MM.1S (cell line): ENCODE data around the gene MUC22.
"Not testable (repeated sequence)": the region's sequence is repeated elsewhere in the genome, so short reads cannot be mapped to it uniquely, and the experiment has no call there.

Experiments used
- DNase-seq: peaks from one replicate; pipeline ENCODE4 v3.0.0-alpha.2; 2015
- H2AFZ ChIP-seq: fragments of 300-600 bp; sonication (generic); 2 replicates; pipeline ENCODE4 v1.6.0; 2016; ENCODE audit warnings: antibody characterized with exemption, low read length
- H3F3A ChIP-seq: fragments of 300-600 bp; sonication (generic); 2 replicates; pipeline ENCODE4 v1.6.1; 2016; ENCODE audit warnings: mild to moderate bottlenecking, antibody characterized with exemption, low read length, moderate library complexity, mixed read lengths; ENCODE audit not compliant: insufficient read depth
- H3K27ac ChIP-seq: fragments of 300-600 bp; sonication (generic); 2 replicates; pipeline ENCODE4 v1.5.1; 2016; ENCODE audit warnings: mild to moderate bottlenecking, low read length
- H3K27me3 ChIP-seq: fragments of 300-600 bp; sonication (generic); replicated peaks from 2 replicates; pipeline ENCODE4 v1.6.0; 2016; ENCODE audit warnings: low read length; ENCODE audit not compliant: insufficient read depth
- H3K36me3 ChIP-seq: fragments of 300-600 bp; sonication (generic); replicated peaks from 2 replicates; pipeline ENCODE4 v1.6.1; 2016; ENCODE audit warnings: mild to moderate bottlenecking, low read length, mixed read lengths; ENCODE audit not compliant: insufficient read depth
- H3K4me1 ChIP-seq: fragments of 300-600 bp; sonication (generic); 2 replicates; pipeline ENCODE4 v1.6.1; 2016; ENCODE audit warnings: low read length, mixed read lengths
- H3K4me2 ChIP-seq: fragments of 300-600 bp; sonication (generic); 2 replicates; pipeline ENCODE4 v1.6.0; 2016; ENCODE audit warnings: low read depth, low read length
- H3K4me3 ChIP-seq: fragments of 300-600 bp; sonication (generic); 2 replicates; pipeline ENCODE4 v1.5.1; 2016; ENCODE audit warnings: low read length, mixed read lengths
- H3K79me2 ChIP-seq: fragments of 300-600 bp; sonication (generic); 2 replicates; pipeline ENCODE4 v1.6.1; 2016; ENCODE audit warnings: mixed run types, low read length, mixed read lengths
- H3K9ac ChIP-seq: fragments of 300-600 bp; sonication (generic); 2 replicates; pipeline ENCODE4 v1.6.1; 2016; ENCODE audit warnings: low read length, mixed read lengths
- H3K9me2 ChIP-seq: fragments of 300-600 bp; sonication (generic); replicated peaks from 2 replicates; pipeline ENCODE4 v1.6.1; 2016; ENCODE audit warnings: mild to moderate bottlenecking, low read length, mixed read lengths; ENCODE audit not compliant: insufficient read depth
- H3K9me3 ChIP-seq: fragments of 300-600 bp; sonication (generic); replicated peaks from 2 replicates; pipeline ENCODE4 v1.6.1; 2016; ENCODE audit warnings: mild to moderate bottlenecking, low read length, mixed read lengths; ENCODE audit not compliant: insufficient read depth
- H4K20me1 ChIP-seq: fragments of 300-600 bp; sonication (generic); 2 replicates; pipeline ENCODE4 v1.6.1; 2016; ENCODE audit warnings: mild to moderate bottlenecking, low read length, moderate library complexity, mixed read lengths; ENCODE audit not compliant: insufficient read depth
- CTCF ChIP-seq: fragments of 300-600 bp; sonication (generic); IDR thresholded peaks from 2 replicates; pipeline ENCODE4 v1.5.1; 2016; ENCODE audit warnings: antibody characterized with exemption, low read length, mixed read lengths
- EZH2 ChIP-seq: fragments of 300-600 bp; sonication (generic); optimal IDR thresholded peaks from 2 replicates; pipeline ENCODE3; 2017; ENCODE audit warnings: low read depth, mild to moderate bottlenecking, antibody characterized with exemption, low read length, mixed read lengths
- EZH2phosphoT487 ChIP-seq: fragments of 300-600 bp; sonication (generic); IDR thresholded peaks from 2 replicates; pipeline ENCODE4 v1.6.1; 2018; ENCODE audit warnings: antibody characterized with exemption, low read length

The MUC22 gene

GRCh38 chr6:30966154-30966553 lies 44.1 kb upstream of the MUC22 start:
- no peak for DNase-seq
- Histone ChIP-seq H3K4me2 (no peak overlapping the region), H2AFZ (no peak overlapping the region), H3K4me3 (no peak overlapping the region), H3K9me2 (no peaks in the 10 kb centered on the region), H3K79me2 (no peaks in the 10 kb centered on the region), H3K9ac (no peak overlapping the region), H3F3A (no peaks in the 10 kb centered on the region), H3K36me3 (no peaks in the 10 kb centered on the region), H4K20me1 (no peaks in the 10 kb centered on the region), H3K4me1 (peaks cover 8% of the 10 kb centered on the region; the same call in 1 of the 2 replicates), H3K27me3 (no peaks in the 10 kb centered on the region), H3K9me3 (no peaks in the 10 kb centered on the region), H3K27ac (no peak overlapping the region)
- no peak for TF ChIP-seq EZH2
- TF ChIP-seq EZH2phosphoT487 = no peak
- TF ChIP-seq CTCF = no peak

- H4K20me1 ChIP-seq, H3K27ac ChIP-seq, H3K27me3 ChIP-seq, H3K9me3 ChIP-seq, H3K9me2 ChIP-seq, H3K36me3 ChIP-seq, H3K9ac ChIP-seq, H3K79me2 ChIP-seq, H3K4me1 ChIP-seq, H3K4me3 ChIP-seq, H3K4me2 ChIP-seq, H2AFZ ChIP-seq, DNase-seq, H3F3A ChIP-seq: not testable (repeated sequence)
Observed at GRCh38 chr6:30969171-30969570, 41.1 kb upstream of the MUC22 start.

GRCh38 chr6:30970946-30971345 lies 39.3 kb upstream of the MUC22 start:
- Histone ChIP-seq H3K36me3 (no peaks in the 10 kb centered on the region), H4K20me1 (no peaks in the 10 kb centered on the region), H3K27me3 (no peaks in the 10 kb centered on the region), H2AFZ (no peak overlapping the region), H3K9ac (no peak overlapping the region), H3K79me2 (no peaks in the 10 kb centered on the region), H3K4me2 (no peak overlapping the region), H3K4me1 (no peaks in the 10 kb centered on the region), H3K4me3 (no peak overlapping the region), H3K9me2 (no peaks in the 10 kb centered on the region), H3K9me3 (no peaks in the 10 kb centered on the region), H3K27ac (no peak overlapping the region), H3F3A (no peaks in the 10 kb centered on the region)
- TF ChIP-seq EZH2 (no peak), EZH2phosphoT487 (no peak), CTCF (no peak)
- DNase-seq = no peak

GRCh38 chr6:30972816-30973215 lies 37.5 kb upstream of the MUC22 start:
- no peaks in the 10 kb centered on the region for H3K9me2 ChIP-seq
- H3K4me3 ChIP-seq = no peak overlapping the region
- no peaks in the 10 kb centered on the region for H3K79me2 ChIP-seq
- no peak overlapping the region for H2AFZ ChIP-seq
- no peaks in the 10 kb centered on the region for H3F3A ChIP-seq
- no peak overlapping the region for H3K4me2 ChIP-seq
- H3K27ac ChIP-seq = no peak overlapping the region
- no peaks in the 10 kb centered on the region for H3K36me3 ChIP-seq
- peaks cover under 1% of the 10 kb centered on the region; the same call in 1 of the 2 replicates for H3K27me3 ChIP-seq
- DNase-seq = no peak
- H3K9me3 ChIP-seq = no peaks in the 10 kb centered on the region
- H3K9ac ChIP-seq = no peak overlapping the region
- TF ChIP-seq CTCF = no peak
- TF ChIP-seq EZH2 = no peak
- no peak for TF ChIP-seq EZH2phosphoT487
- H4K20me1 ChIP-seq = no peaks in the 10 kb centered on the region
- H3K4me1 ChIP-seq = no peaks in the 10 kb centered on the region
